Measurements from ENCODE around the gene ACTN3.

- TF ChIP-seq CTCF (IDR thresholded peaks at IDR 0.05; ENCODE audit: insufficient read depth, low read depth, low read length) (no peak), EZH2 (IDR thresholded peaks at IDR 0.05; ENCODE audit: insufficient read depth, low read length) (no peak)
Measured at GRCh38 chr11:66591175-66591574, 44.5 kb downstream of the ACTN3 start.

All from astrocyte (in vitro differentiated cells and primary cell).